GM23338 (cell line): ENCODE data around the gene MTURN. TPM values are rescaled to one million over a fixed set of nuclear protein-coding genes. Genes with fewer than 3 reads are reported as not detected.
"Not testable (repeated sequence)": the region's sequence is repeated elsewhere in the genome, so short reads cannot be mapped to it uniquely, and the experiment has no call there.

Experiments used
- ATAC-seq: fragments of 200-7000 bp; cut with Tn5 transposase; 3 replicates; pipeline ENCODE4 v1.9.1; 2020
- DNase-seq: peaks from one replicate; pipeline ENCODE4 v3.0.0-alpha.2; 2015; ENCODE audit warnings: low spot score
- H2AFZ ChIP-seq: fragments of 200-600 bp; sonication (generic); 2 replicates; pipeline ENCODE4 v1.8.0; 2016; ENCODE audit warnings: antibody characterized with exemption, mild to moderate bottlenecking, moderate library complexity
- H3F3A ChIP-seq: fragments of 200-600 bp; sonication (generic); replicated peaks from 2 replicates; pipeline ENCODE4 v1.8.0; 2017; ENCODE audit warnings: antibody characterized with exemption, mixed run types, low read depth
- H3K27ac ChIP-seq: fragments of 200-600 bp; sonication (generic); 2 replicates; pipeline ENCODE4 v1.6.1; 2016; ENCODE audit warnings: low read depth
- H3K27me3 ChIP-seq: fragments of 200-600 bp; sonication (generic); 2 replicates; pipeline ENCODE4 v1.8.0; 2016; ENCODE audit warnings: mild to moderate bottlenecking, mixed run types, moderate library complexity; ENCODE audit not compliant: insufficient read depth
- H3K36me3 ChIP-seq: fragments of 200-600 bp; sonication (generic); 2 replicates; pipeline ENCODE4 v1.8.0; 2016; ENCODE audit warnings: mild to moderate bottlenecking; ENCODE audit not compliant: insufficient read depth
- H3K4me1 ChIP-seq: fragments of 200-600 bp; sonication (generic); 2 replicates; pipeline ENCODE4 v1.8.0; 2016; ENCODE audit warnings: mild to moderate bottlenecking, moderate library complexity; ENCODE audit not compliant: insufficient read depth
- H3K4me2 ChIP-seq: fragments of 200-600 bp; sonication (generic); 2 replicates; pipeline ENCODE4 v1.7.1; 2017; ENCODE audit warnings: mixed run types
- H3K4me3 ChIP-seq: fragments of 200-600 bp; sonication (generic); 2 replicates; pipeline ENCODE4 v1.6.1; 2016; ENCODE audit warnings: mixed run types
- H3K79me2 ChIP-seq: fragments of 200-600 bp; sonication (generic); replicated peaks from 2 replicates; pipeline ENCODE4 v1.8.0; 2017; ENCODE audit warnings: mild to moderate bottlenecking; ENCODE audit not compliant: insufficient read depth
- H3K9me2 ChIP-seq: fragments of 200-600 bp; sonication (generic); 2 replicates; pipeline ENCODE4 v1.8.0; 2017; ENCODE audit not compliant: insufficient read depth
- H4K20me1 ChIP-seq: fragments of 200-600 bp; sonication (generic); replicated peaks from 2 replicates; pipeline ENCODE4 v1.8.0; 2017; ENCODE audit warnings: mild to moderate bottlenecking; ENCODE audit not compliant: insufficient read depth
- H3K27ac Mint-ChIP-seq: 2 replicates; pipeline ENCODE4 v1.8.0; 2020; ENCODE audit warnings: inconsistent platforms, mild to moderate bottlenecking, moderate library complexity, mixed read lengths
- H3K27me3 Mint-ChIP-seq: 3 replicates; pipeline ENCODE4 v1.8.0; 2022; ENCODE audit warnings: low read depth, mild to moderate bottlenecking, moderate library complexity, mixed read lengths, inconsistent platforms; ENCODE audit not compliant: insufficient read depth, poor library complexity
- H3K36me3 Mint-ChIP-seq: 3 replicates; pipeline ENCODE4 v1.8.0; 2021; ENCODE audit warnings: low read depth, mild to moderate bottlenecking, inconsistent platforms, moderate library complexity, mixed read lengths
- H3K4me1 Mint-ChIP-seq: 3 replicates; pipeline ENCODE4 v1.8.0; 2020; ENCODE audit warnings: mild to moderate bottlenecking, inconsistent platforms, mixed read lengths
- H3K4me3 Mint-ChIP-seq: 3 replicates; pipeline ENCODE4 v1.8.0; 2021; ENCODE audit warnings: moderate library complexity, mild to moderate bottlenecking, inconsistent platforms, mixed read lengths
- H3K9me3 Mint-ChIP-seq: 3 replicates; pipeline ENCODE4 v1.8.0; 2020; ENCODE audit warnings: moderate library complexity, mild to moderate bottlenecking, inconsistent platforms, mixed read lengths
- CREB1 ChIP-seq: fragments of 250-450 bp; sonication (Bioruptor Pico); IDR thresholded peaks from 2 replicates; pipeline ENCODE4 v1.5.0; 2020; ENCODE audit warnings: low read depth, mild to moderate bottlenecking, moderate library complexity
- ETS1 ChIP-seq: IDR thresholded peaks from 2 replicates; pipeline ENCODE4 v1.6.1; 2016; ENCODE audit warnings: antibody characterized with exemption
- EZH2 ChIP-seq: fragments of 200-600 bp; sonication (generic); IDR thresholded peaks from one replicate; pipeline ENCODE4 v1.8.0; 2017; ENCODE audit warnings: antibody characterized with exemption, mild to moderate bottlenecking, low read depth; ENCODE audit not compliant: unreplicated experiment
- EZH2phosphoT487 ChIP-seq: fragments of 200-600 bp; sonication (generic); IDR thresholded peaks from one replicate; pipeline ENCODE4 v1.8.1; 2018; ENCODE audit warnings: antibody characterized with exemption; ENCODE audit not compliant: unreplicated experiment
- POLR2AphosphoS5 ChIP-seq: IDR thresholded peaks from 2 replicates; pipeline ENCODE4 v1.6.1; 2016; ENCODE audit warnings: antibody characterized with exemption, low read depth
- REST ChIP-seq: IDR thresholded peaks from one replicate; pipeline ENCODE4 v1.6.1; 2018; ENCODE audit warnings: antibody characterized with exemption; ENCODE audit not compliant: unreplicated experiment
- ZNF462 ChIP-seq: fragments of 250-450 bp; sonication (Bioruptor Pico); IDR thresholded peaks from 2 replicates; pipeline ENCODE4 v1.5.0; 2020; ENCODE audit warnings: mild to moderate bottlenecking, moderate library complexity
- polyA plus RNA-seq: library from polyadenylated mRNA; unstranded; fragments of >200 nt; fragmentation: Nextera tagmentation; extraction: Ambion mirVana; gene quantifications from 2 replicates; pipeline ENCODE4 v1.2.1, GENCODE V29; 2016
- total RNA-seq: library from RNA; depleted of rRNA; stranded (reverse); fragments of >200 nt; shearing (Covaris generic); gene quantifications from 2 replicates; pipeline ENCODE4 v1.2.3, GENCODE V29; 2014

MTURN gene
- total and polyA plus RNA-seq, 2 experiments from 2014 or later = 3.1 to 8.7 TPM

- H3K9me2 ChIP-seq = peaks cover 12% of the 10 kb centered on the region; the same call in 1 of the 2 replicates
- no peaks in the 10 kb centered on the region for H3K79me2 ChIP-seq
- no peak overlapping the region for H3K4me2 ChIP-seq
- no peaks in the 10 kb centered on the region for H3K4me1 ChIP-seq
- H3K36me3 ChIP-seq = no peaks in the 10 kb centered on the region
- H3K36me3 Mint-ChIP-seq = peaks cover 30% of the 10 kb centered on the region
- peaks cover 5% of the 10 kb centered on the region; the same call in 1 of the 3 replicates for H3K4me1 Mint-ChIP-seq
- DNase-seq = no peak
- no peak overlapping the region for H2AFZ ChIP-seq
- H3F3A ChIP-seq = no peaks in the 10 kb centered on the region
- H3K4me3 ChIP-seq = no peak overlapping the region
- H3K9me3 Mint-ChIP-seq = peaks cover 38% of the 10 kb centered on the region
- H4K20me1 ChIP-seq = no peaks in the 10 kb centered on the region
- no peak for ATAC-seq
- H3K27ac Mint-ChIP-seq = no peak overlapping the region
- H3K27me3 ChIP-seq = no peaks in the 10 kb centered on the region
- H3K4me3 Mint-ChIP-seq = no peak overlapping the region
- TF ChIP-seq EZH2phosphoT487 = no peak
- no peak for TF ChIP-seq ZNF462
- no peak for TF ChIP-seq REST
- no peak for TF ChIP-seq EZH2
- no peak for TF ChIP-seq ETS1
- TF ChIP-seq POLR2AphosphoS5 = no peak
- TF ChIP-seq CREB1 (CRISPR knock-in tag) = no peak
- H3K27me3 Mint-ChIP-seq = peaks cover 6% of the 10 kb centered on the region
- H3K27ac ChIP-seq = no peak overlapping the region
Measured at GRCh38 chr7:30187513-30187912, 52.7 kb downstream of the MTURN start.

- H3K27me3 Mint-ChIP-seq, H3F3A ChIP-seq, ATAC-seq, H3K27me3 ChIP-seq, H3K4me2 ChIP-seq, H3K79me2 ChIP-seq, H3K27ac ChIP-seq, H3K4me3 ChIP-seq, H3K4me3 Mint-ChIP-seq, H3K4me1 Mint-ChIP-seq, H3K27ac Mint-ChIP-seq, H3K36me3 ChIP-seq, DNase-seq, H3K4me1 ChIP-seq, H4K20me1 ChIP-seq, H2AFZ ChIP-seq: not testable (repeated sequence)
- peaks cover 12% of the 10 kb centered on the region; the same call in 1 of the 2 replicates for H3K9me2 ChIP-seq
- Mint-ChIP-seq H3K36me3 (peaks cover 32% of the 10 kb centered on the region), H3K9me3 (peaks cover 41% of the 10 kb centered on the region)
Measured at GRCh38 chr7:30188381-30188780, 53.6 kb downstream of the MTURN start.
